HG02588 (cell line): ENCODE results near the gene SMYD3.
A peak's percentile ranks its signal among the peaks of the same experiment; 100 is the strongest.
"Not testable (repeated sequence)": the region's sequence is repeated elsewhere in the genome, so short reads cannot be mapped to it uniquely, and the experiment has no call there.

Source experiments
- ATAC-seq: cut with Tn5 transposase; IDR thresholded peaks from one replicate; pipeline ENCODE4 v1.9.1; 2021; ENCODE audit warnings: mild to moderate bottlenecking, moderate library complexity; ENCODE audit not compliant: unreplicated experiment

SMYD3 gene

DNA sequence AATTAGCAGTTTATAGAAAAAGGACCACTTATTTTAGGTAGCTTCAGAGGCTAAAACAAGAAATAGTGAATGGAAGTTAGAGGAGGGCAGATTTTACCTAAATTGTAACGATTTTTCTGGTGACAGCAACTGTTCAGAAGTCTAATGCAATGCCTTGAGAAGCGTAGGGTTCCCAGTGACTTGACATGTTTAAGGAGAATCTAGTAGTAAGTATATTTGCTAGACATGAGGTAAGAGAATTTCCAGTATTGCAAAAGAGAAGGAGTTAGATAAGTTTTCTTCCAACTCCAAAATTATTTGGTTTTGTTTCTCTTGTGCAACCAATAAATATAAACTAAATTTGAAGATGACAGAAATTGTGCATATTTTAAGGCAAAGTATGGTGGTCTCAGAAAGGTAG, 140.0 kb downstream of the SMYD3 start:
- no peak for ATAC-seq

- ATAC-seq = no peak
These were observed 141.4 kb downstream of the SMYD3 start for GRCh38 chr1:246365708-246366107.

DNA sequence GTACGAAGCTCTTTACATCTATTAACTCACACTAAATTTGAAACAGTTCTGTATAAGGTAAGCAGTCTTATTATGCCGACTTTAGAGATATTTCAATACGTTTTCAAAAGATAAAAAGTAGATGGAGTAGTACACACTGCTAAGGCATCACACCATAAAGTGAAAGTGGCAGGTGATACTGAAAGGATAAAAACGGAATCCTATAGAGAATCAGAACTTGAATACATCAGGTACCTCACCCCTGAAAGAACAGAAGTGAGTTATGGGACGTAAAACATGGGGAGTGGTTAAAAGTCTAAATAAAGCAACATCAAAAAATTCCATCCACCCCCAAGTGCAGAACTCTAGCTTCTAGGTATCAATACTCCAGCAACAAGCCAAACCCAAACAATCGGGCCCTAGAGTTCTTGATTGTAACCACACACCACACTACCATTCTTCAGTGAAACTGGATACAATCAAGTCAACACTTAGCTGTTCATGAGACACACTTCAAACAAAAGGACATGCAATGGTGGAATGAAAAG, 142.6 kb downstream of the SMYD3 start:
- ATAC-seq = peak; percentile 72

- ATAC-seq = not testable (repeated sequence)
These were observed 150.0 kb downstream of the SMYD3 start for GRCh38 chr1:246357014-246357598.

DNA sequence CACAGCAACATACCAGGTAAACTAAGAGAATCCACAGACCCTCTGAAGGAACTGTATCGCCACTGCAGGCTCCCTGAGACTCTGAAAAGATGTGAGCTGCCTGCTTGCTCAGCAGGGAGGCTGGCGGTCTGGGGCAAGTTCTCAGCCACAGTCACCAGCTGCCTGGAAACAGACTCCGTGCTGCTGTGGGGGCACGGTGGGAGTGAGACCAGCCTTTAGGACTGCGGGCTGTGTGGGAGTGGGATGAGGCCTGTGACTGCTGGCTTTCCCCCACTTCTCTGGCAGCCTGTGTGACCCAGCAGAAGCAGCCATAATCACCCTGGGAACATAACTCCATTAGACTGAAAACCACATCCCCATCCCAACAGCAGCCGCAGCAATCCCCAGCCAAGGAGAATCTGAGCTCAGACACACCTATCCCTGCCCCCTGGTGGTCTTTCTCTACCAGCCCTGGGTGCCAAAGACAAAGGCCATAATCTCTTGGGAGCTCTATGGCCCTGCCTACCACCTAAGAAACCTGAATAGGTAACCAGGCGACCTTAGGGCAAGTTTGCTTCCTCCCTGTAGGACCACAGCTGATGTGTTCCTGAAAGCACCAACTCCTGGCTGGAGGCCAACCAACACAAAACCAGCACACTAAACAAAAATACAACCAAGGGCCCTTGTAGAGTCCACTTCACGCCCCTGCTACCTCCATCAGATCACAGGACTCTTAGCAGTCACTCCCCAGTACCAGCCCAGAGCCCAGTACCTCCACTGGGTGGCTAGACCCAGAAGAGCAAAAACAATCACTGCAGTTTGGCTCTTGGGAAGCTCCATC, 151.5 kb downstream of the SMYD3 start:
- no peak for ATAC-seq

DNA sequence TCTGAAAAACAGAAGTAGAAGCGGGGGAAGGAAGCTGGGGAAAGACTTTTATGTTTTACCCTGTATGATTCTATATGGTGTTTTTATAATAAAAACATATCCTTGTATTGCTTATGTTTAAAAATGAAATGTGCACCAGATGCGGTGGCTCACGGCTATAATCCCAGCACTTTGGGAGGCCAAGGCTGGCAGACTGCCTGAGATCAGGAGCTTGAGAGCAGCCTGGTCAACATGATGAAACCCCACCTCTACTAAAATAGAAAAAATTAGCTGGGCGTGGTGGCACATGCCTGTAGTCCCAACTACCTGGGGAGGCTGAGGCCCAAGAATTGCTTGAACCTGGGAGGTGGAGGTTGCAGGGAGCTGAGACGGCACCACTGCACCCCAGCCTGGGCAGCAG, 155.4 kb downstream of the SMYD3 start:
- no peak for ATAC-seq

- no peak for ATAC-seq
These were observed 156.3 kb downstream of the SMYD3 start for GRCh38 chr1:246350745-246351144.

- no peak for ATAC-seq
These were observed 163.1 kb downstream of the SMYD3 start for GRCh38 chr1:246343937-246344336.

GRCh38 chr1:246343251-246343650, 163.8 kb downstream of the SMYD3 start:
- ATAC-seq = no peak

DNA sequence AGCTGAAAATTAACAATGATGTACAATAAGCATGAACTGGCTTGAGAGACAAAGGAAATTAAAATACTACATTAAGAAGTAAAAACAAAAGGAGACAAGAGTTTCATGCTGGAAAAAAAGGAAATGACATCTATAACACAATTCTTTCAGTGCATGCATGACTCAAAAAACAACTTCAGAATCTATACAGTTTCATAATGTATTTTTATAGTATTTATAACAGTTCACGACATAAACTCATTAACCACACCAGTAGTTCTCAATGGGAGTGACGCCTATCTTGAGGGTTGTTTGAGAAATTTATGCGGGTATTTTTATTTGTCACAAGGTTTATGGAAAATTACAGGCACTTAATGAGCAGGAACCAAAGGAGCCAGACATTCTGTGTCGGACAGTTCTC, 168.5 kb downstream of the SMYD3 start:
- ATAC-seq = no peak

GRCh38 chr1:246338098-246338497, 169.0 kb downstream of the SMYD3 start:
- no peak for ATAC-seq

- ATAC-seq = no peak
These were observed 171.9 kb downstream of the SMYD3 start for GRCh38 chr1:246335151-246335550.

GRCh38 chr1:246333855-246334254, 173.2 kb downstream of the SMYD3 start:
- ATAC-seq = no peak

DNA sequence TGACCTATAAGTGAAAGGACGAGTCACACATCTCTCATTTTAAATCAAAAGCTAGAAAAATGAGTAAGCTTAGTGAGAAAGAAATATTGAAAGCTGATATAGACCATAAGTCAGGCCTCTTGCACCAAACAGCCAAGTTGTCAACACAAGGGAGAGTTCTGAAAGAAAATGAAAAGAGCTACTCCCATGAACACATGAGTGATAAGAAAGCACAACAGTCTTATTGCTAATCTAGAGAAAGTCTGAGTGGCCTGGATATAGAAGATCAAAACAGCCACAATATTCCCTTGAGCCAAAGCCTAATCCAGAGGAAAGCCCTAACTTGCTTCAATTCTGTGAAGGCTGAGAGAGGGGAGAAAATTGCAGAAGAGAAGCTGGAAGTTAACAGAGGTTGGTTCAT, 175.0 kb downstream of the SMYD3 start:
- no peak for ATAC-seq

- peak; percentile 96 for ATAC-seq
These were observed 177.2 kb downstream of the SMYD3 start for GRCh38 chr1:246329900-246330299.

- ATAC-seq = not testable (repeated sequence)
These were observed 177.8 kb downstream of the SMYD3 start for GRCh38 chr1:246329292-246329691.

GRCh38 chr1:246324711-246325110, 182.4 kb downstream of the SMYD3 start:
- ATAC-seq = no peak

DNA sequence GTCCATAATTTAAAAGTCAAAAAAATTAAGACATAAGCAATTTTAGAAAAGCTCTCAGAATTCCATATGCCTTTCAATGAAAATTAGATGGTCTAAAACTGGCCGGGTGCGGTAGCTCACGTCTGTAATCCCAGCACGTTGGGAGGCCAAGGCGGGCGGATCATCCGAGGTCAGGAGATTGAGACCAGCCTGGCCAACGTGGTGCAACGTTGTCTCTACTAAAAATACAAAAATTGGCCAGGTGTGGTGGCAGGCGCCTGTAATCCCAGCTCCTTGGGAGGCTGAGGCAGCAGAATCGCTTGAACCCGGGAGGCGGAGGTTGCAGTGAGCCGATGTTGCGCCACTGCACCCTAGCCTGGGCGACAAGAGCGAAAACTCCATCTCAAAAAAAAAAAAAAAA, 183.0 kb downstream of the SMYD3 start:
- ATAC-seq = not testable (repeated sequence)

GRCh38 chr1:246320286-246320685, 186.8 kb downstream of the SMYD3 start:
- ATAC-seq = no peak

- no peak for ATAC-seq
These were observed 187.9 kb downstream of the SMYD3 start for GRCh38 chr1:246319083-246319714.

DNA sequence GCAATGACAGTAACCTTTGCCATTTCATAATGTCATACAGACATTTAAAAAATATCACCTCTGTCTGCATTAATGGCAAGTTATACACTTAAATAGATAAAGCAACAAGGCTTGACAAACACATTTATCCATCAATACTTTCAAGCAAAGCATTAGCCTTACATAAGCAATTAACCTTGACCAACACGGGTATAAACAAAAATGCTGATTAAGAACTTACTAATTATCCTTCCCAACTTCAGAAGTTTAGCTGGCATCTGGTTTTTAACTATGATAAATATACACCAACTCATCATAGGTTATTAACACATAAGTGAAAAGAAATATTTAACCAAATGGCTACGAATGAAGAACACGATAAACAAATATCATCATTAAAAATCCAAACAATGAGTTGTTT, 188.5 kb downstream of the SMYD3 start:
- ATAC-seq = no peak

DNA sequence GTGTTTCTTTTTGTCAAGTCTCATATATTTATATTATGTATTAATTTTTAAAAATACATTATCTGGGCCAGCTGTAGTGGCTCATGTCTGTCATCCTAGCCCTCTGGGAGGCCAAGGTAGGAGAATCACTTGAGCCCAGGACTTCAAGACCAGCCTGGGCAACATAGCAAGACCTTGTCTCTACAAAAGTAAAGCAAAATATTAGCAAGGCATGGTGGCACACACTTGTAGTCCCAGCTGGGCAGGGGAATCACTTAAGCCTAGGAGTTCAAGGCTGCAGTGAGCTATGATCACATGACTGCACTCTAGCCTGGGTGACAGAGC, 189.1 kb downstream of the SMYD3 start:
- no peak for ATAC-seq
